Measurements from ENCODE around the gene IVL. TPM values are rescaled to one million over a fixed set of nuclear protein-coding genes. Genes with fewer than 3 reads are reported as not detected.

Gene IVL
- total and polyA plus RNA-seq, 12 donors: 0.16 to 0.30 TPM; not detected in 10

DNA sequence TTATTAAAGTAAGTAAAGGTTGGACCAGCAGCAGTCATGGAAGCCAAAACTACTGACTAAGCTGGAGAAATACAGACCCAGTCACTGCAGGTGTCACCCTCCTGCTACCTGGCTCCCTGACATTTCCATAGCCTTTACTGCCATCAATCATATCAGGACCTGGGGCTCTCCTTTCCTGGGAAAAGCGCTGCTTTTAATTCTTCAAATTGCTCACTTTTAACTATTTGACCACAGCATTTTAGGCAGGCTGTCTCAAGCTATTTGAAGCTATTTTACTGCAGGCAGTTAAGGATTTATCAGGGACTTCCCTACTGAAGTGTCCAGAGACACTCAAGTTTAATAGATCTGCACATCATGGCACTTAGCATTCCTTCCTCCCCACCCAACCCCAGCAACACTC lies 4.1 kb downstream of the IVL start:
- H3K4me3 ChIP-seq: no peak overlapping the region
- TF ChIP-seq, protein P1, sequence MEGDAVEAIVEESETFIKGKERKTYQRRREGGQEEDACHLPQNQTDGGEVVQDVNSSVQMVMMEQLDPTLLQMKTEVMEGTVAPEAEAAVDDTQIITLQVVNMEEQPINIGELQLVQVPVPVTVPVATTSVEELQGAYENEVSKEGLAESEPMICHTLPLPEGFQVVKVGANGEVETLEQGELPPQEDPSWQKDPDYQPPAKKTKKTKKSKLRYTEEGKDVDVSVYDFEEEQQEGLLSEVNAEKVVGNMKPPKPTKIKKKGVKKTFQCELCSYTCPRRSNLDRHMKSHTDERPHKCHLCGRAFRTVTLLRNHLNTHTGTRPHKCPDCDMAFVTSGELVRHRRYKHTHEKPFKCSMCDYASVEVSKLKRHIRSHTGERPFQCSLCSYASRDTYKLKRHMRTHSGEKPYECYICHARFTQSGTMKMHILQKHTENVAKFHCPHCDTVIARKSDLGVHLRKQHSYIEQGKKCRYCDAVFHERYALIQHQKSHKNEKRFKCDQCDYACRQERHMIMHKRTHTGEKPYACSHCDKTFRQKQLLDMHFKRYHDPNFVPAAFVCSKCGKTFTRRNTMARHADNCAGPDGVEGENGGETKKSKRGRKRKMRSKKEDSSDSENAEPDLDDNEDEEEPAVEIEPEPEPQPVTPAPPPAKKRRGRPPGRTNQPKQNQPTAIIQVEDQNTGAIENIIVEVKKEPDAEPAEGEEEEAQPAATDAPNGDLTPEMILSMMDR (IDR thresholded peaks at IDR 0.05): no peak
- no peak for TF ChIP-seq POLR2A (IDR thresholded peaks at IDR 0.05)
- intact Hi-C loops (cut with DNase I): no loop called here
- H3K9me3 ChIP-seq (replicated peaks in 1 of 3): no peaks in the 10 kb centered on the region
- no peaks in the 10 kb centered on the region for H3K27me3 ChIP-seq
- H3K36me3 ChIP-seq (replicated peaks in 1 of 2): no peaks in the 10 kb centered on the region
- WGBS, 4 donors: 38 to 75% (median 57%) methylated on average over 1 of the region's 1 CpG
- H3K4me1 ChIP-seq (replicated peaks in 1 of 2): no peaks in the 10 kb centered on the region
- no peak for DNase-seq
- H3K27ac ChIP-seq: no peak overlapping the region

DNA sequence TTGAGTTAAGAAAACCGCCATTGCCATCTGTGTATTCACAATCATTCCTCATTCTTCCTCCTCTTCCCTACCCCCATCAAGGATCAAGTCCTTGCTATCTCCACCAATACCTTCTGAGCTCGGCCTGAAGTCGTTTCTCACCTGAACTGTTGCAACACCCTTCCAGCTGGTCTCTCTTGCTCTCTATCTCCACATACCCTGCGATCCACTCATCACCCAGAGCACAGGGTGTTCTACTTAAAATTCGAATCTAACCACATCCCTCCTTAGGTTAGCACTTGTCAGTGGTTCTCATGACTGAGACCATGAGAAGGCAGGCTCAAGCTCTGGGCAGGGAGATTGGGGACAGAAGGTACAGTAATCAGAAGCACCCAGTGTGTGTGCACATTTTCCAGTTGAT lies 4.6 kb downstream of the IVL start:
- intact Hi-C loops (cut with DNase I): no loop called here
- no peak for DNase-seq
- no peaks in the 10 kb centered on the region for H3K36me3 ChIP-seq (replicated peaks in 1 of 2)
- no peaks in the 10 kb centered on the region for H3K9me3 ChIP-seq (replicated peaks in 1 of 3)
- no peaks in the 10 kb centered on the region for H3K4me1 ChIP-seq (replicated peaks in 1 of 2)
- TF ChIP-seq POLR2A (IDR thresholded peaks at IDR 0.05): no peak
- TF ChIP-seq, protein P1 (IDR thresholded peaks at IDR 0.05): no peak
- no peak overlapping the region for H3K27ac ChIP-seq
- no peak overlapping the region for H3K4me3 ChIP-seq
- no peaks in the 10 kb centered on the region for H3K27me3 ChIP-seq
- 52 to 61% (median 61%) methylated on average over 5 of the region's 5 CpGs for WGBS, 4 donors

DNA sequence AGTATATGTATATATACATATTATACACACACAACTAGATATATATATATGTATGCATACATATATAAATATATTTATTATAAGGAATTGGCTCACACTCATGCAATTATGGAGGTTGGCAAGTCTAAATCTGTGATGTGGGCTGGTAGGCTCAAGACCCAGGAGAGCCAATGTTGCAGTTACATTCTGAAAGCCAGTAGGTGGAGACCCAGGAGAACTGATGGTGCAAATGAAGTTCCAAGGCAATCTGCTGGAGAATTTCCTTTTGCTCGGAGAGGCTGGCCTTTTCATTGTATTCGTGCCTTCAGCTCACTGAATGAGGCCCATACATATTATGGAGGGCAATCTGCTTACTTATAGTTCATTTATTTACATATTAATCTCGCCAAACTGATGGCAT lies 9.4 kb downstream of the IVL start:
- H3K27me3 ChIP-seq: no peaks in the 10 kb centered on the region
- H3K9me3 ChIP-seq (replicated peaks in 1 of 3): no peaks in the 10 kb centered on the region
- WGBS, 4 donors: 10 to 18% (median 13%) methylated on average over 3 of the region's 3 CpGs
- peak in 5 of 7 donors; percentile 16 to 34 (median 24) for DNase-seq
- TF ChIP-seq, protein P1 (IDR thresholded peaks at IDR 0.05): peak in 4 of 6 experiments; percentile 36 to 52 (median 41)
- no peak for TF ChIP-seq POLR2A (IDR thresholded peaks at IDR 0.05)
- no peak overlapping the region for H3K4me3 ChIP-seq
- intact Hi-C loops (cut with DNase I): loop anchor here in 1 of 2 donors (5.0 kb wide), 1 partner anchor 305 kb away; no protein-coding TSS in a partner anchor
- H3K27ac ChIP-seq: no peak overlapping the region
- no peaks in the 10 kb centered on the region for H3K4me1 ChIP-seq (replicated peaks in 1 of 2)
- H3K36me3 ChIP-seq (replicated peaks in 1 of 2): no peaks in the 10 kb centered on the region

DNA sequence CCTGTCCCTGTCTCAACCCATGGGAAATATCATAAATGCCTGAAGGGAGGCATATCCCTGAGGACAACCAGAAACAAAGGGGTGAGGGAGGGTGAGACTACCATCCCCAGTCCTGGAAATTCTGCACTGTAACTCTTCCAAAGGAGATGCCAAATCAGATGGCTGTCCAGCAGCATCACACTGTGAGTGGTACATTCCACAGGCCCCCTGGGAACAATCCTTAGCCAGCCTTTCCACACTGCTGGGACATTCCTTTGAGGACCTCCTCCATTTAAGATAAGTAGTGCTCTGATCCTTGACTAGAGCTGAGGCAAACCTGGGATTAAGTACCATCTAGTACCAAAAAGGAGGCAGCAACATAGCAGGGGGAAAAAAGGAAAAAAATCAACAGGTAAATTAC lies 10.7 kb downstream of the IVL start:
- Histone ChIP-seq H3K36me3 (replicated peaks in 1 of 2) (no peaks in the 10 kb centered on the region), H3K27me3 (no peaks in the 10 kb centered on the region), H3K4me1 (replicated peaks in 1 of 2) (no peaks in the 10 kb centered on the region), H3K9me3 (replicated peaks in 1 of 3) (no peaks in the 10 kb centered on the region), H3K4me3 (no peak overlapping the region), H3K27ac (no peak overlapping the region)
- no peak for DNase-seq
- intact Hi-C loops (cut with DNase I): loop anchor here in 1 of 2 donors (5.0 kb wide), 1 partner anchor 303 kb away; no protein-coding TSS in a partner anchor
- no peak for TF ChIP-seq POLR2A (IDR thresholded peaks at IDR 0.05)
- TF ChIP-seq, protein P1 (IDR thresholded peaks at IDR 0.05): no peak

Measured in adrenal gland (tissue), 12 donors.